Esophagus squamous epithelium (tissue), 5 donors: ENCODE measurements around the gene NRG3. TPM values are rescaled to one million over a fixed set of nuclear protein-coding genes. Genes with fewer than 3 reads are reported as not detected.

Experiments
- DNase-seq: peaks from one replicate; lab custom pipeline; 2025; lab: John Stamatoyannopoulos, UW
- H3K27ac ChIP-seq, 4 donors: fragments of 200-600 bp; sonication (generic); one replicate each; pipeline ENCODE4 v1.5.1; 2016 to 2019; ENCODE audit warnings: mild to moderate bottlenecking in 1 of 4
- H3K27me3 ChIP-seq, 4 donors: fragments of 200-600 bp; sonication (generic); 1 replicate in 3 of 4; 2 replicates in 1 of 4; pipeline versions ENCODE4 v1.5.1 to v1.6.0; 2017 to 2021; ENCODE audit warnings: antibody characterized with exemption in 1 of 4
- H3K36me3 ChIP-seq, 3 donors: fragments of 200-600 bp; sonication (generic); one replicate each; pipeline ENCODE4 v1.5.1; 2016 to 2019
- H3K4me1 ChIP-seq, 3 donors: fragments of 200-600 bp; sonication (generic); one replicate each; pipeline ENCODE4 v1.5.1; 2017 to 2019
- H3K4me3 ChIP-seq, 4 donors: fragments of 200-600 bp; sonication (generic); 1 replicate in 3 of 4; 2 replicates in 1 of 4; pipeline ENCODE4 v1.5.1; 2016 to 2019; ENCODE audit warnings: mild to moderate bottlenecking in 2 of 4, moderate library complexity in 1 of 4
- H3K9me3 ChIP-seq, 3 donors: fragments of 200-600 bp; sonication (generic); one replicate each; pipeline ENCODE4 v1.5.1; 2016 to 2019
- CTCF ChIP-seq, 6 experiments: fragments of 450-650 bp in 4 of 6; fragments of 200-600 bp in 2 of 6; sonication (generic) in 2 of 6; IDR thresholded peaks; one replicate each; pipeline ENCODE4 v1.5.1; 2016 to 2019; ENCODE audit warnings: antibody characterized with exemption in 6 of 6, mild to moderate bottlenecking in 4 of 6, moderate library complexity in 4 of 6
- POLR2A ChIP-seq, 4 donors: fragments of 450-650 bp; IDR thresholded peaks; one replicate each; pipeline ENCODE4 v1.6.1; 2017; ENCODE audit warnings: antibody characterized with exemption in 4 of 4, mild to moderate bottlenecking in 4 of 4, moderate library complexity in 3 of 4
- WGBS, 2 donors: methylation state at CpG; one replicate each; pipeline ENCODE4 v1.1.5; 2018; 5-methylcytosine and 5-hydroxymethylcytosine counted together
- intact Hi-C: fragments of 100-400 bp; cut with DNase I; formaldehyde crosslinking; loops from one replicate; pipeline ENCODE4 v1.15.0; 2022
- total RNA-seq, 4 donors: library from RNA; depleted of rRNA; stranded (reverse); fragments of >200 nt; gene quantifications; one replicate each; pipeline ENCODE4 v1.1.0, GENCODE V29; 2016
- donor health status: DM: yes; HTN: yes; CAD: no.

Gene NRG3
- total RNA-seq, 4 donors from 2014 or later = 0.19 TPM; not detected in 3

GRCh38 chr10:82801289-82801688 is 926.3 kb downstream of the NRG3 start:
- intact Hi-C loops = no loop called here
- Histone ChIP-seq H3K27me3 (no peaks in the 10 kb centered on the region), H3K4me3 (no peak overlapping the region), H3K9me3 (no peaks in the 10 kb centered on the region), H3K27ac (no peak overlapping the region), H3K4me1 (no peaks in the 10 kb centered on the region), H3K36me3 (no peaks in the 10 kb centered on the region)
- DNase-seq = no peak
- WGBS, 2 donors = 95% methylated on average over 1 of the region's 1 CpG
- TF ChIP-seq POLR2A (IDR thresholded peaks at IDR 0.05) (no peak), CTCF (IDR thresholded peaks at IDR 0.05) (no peak)

GRCh38 chr10:82811621-82812020 is 936.6 kb downstream of the NRG3 start:
- TF ChIP-seq POLR2A (IDR thresholded peaks at IDR 0.05) (no peak), CTCF (IDR thresholded peaks at IDR 0.05) (peak in 4 of 6 experiments; percentile 21 to 49 (median 34))
- 40 to 83% methylated on average over 1 of the region's 1 CpG for WGBS, 2 donors
- H3K36me3 ChIP-seq = no peaks in the 10 kb centered on the region

GRCh38 chr10:82813856-82814255 is 938.9 kb downstream of the NRG3 start:
- no peak overlapping the region for H3K27ac ChIP-seq
- H3K4me3 ChIP-seq = no peak overlapping the region
- H3K36me3 ChIP-seq = no peaks in the 10 kb centered on the region
- no peaks in the 10 kb centered on the region for H3K27me3 ChIP-seq
- no peaks in the 10 kb centered on the region for H3K9me3 ChIP-seq
- no peak for DNase-seq
- intact Hi-C loops = no loop called here
- WGBS, 2 donors = 40 to 53% methylated on average over 5 of the region's 5 CpGs
- TF ChIP-seq POLR2A (IDR thresholded peaks at IDR 0.05) = no peak
- TF ChIP-seq CTCF (IDR thresholded peaks at IDR 0.05) = no peak
- no peaks in the 10 kb centered on the region for H3K4me1 ChIP-seq

More at GRCh38 chr10:82811621-82812020, 936.6 kb downstream of the NRG3 start:
- DNase-seq = no peak
- H3K27ac ChIP-seq = no peak overlapping the region
- H3K27me3 ChIP-seq = no peaks in the 10 kb centered on the region
- intact Hi-C loops = no loop called here
- H3K9me3 ChIP-seq = no peaks in the 10 kb centered on the region
- H3K4me3 ChIP-seq = no peak overlapping the region
- H3K4me1 ChIP-seq = no peaks in the 10 kb centered on the region

GRCh38 chr10:82814635-82815034 is 939.6 kb downstream of the NRG3 start:
- intact Hi-C loops = no loop called here
- Histone ChIP-seq H3K4me3 (no peak overlapping the region), H3K27me3 (no peaks in the 10 kb centered on the region), H3K27ac (no peak overlapping the region), H3K9me3 (no peaks in the 10 kb centered on the region), H3K4me1 (no peaks in the 10 kb centered on the region), H3K36me3 (no peaks in the 10 kb centered on the region)
- DNase-seq = no peak
- TF ChIP-seq CTCF (IDR thresholded peaks at IDR 0.05) (no peak), POLR2A (IDR thresholded peaks at IDR 0.05) (no peak)

GRCh38 chr10:82815680-82816079 is 940.7 kb downstream of the NRG3 start:
- Histone ChIP-seq H3K36me3 (no peaks in the 10 kb centered on the region), H3K4me1 (no peaks in the 10 kb centered on the region), H3K9me3 (no peaks in the 10 kb centered on the region), H3K27me3 (no peaks in the 10 kb centered on the region), H3K27ac (no peak overlapping the region), H3K4me3 (no peak overlapping the region)
- WGBS, 2 donors = 76 to 80% methylated on average over 4 to 5 of the region's 7 CpGs
- DNase-seq = no peak
- intact Hi-C loops = no loop called here
- TF ChIP-seq POLR2A (IDR thresholded peaks at IDR 0.05) (no peak), CTCF (IDR thresholded peaks at IDR 0.05) (no peak)
